Renal pelvis (tissue), 4 donors: ENCODE data around the gene POLN. TPM values are rescaled to one million over a fixed set of nuclear protein-coding genes. Genes with fewer than 3 reads are reported as not detected.

ENCODE experiments used
- DNase-seq: peaks from one replicate; pipeline ENCODE4 v3.0.0-alpha.2; 2013
- polyA plus RNA-seq, 3 donors: library from polyadenylated mRNA; unstranded; fragments of 120-200 nt; gene quantifications; one replicate each; pipeline ENCODE4 v1.2.1, GENCODE V29; 2013; ENCODE audit not compliant: insufficient read length in 3 of 3

POLN gene
- polyA plus RNA-seq, 3 donors, result 2.3 to 6.7 (median 3.7) TPM

- DNase-seq, result no peak
Measured at GRCh38 chr4:2059726-2060602, 182.0 kb downstream of the POLN start.

- DNase-seq, result peak; percentile 44
Measured at GRCh38 chr4:2059046-2059725, 182.7 kb downstream of the POLN start, which contains the start of gene NAT8L. NAT8L (plus strand) TSS chr4:2059327; CDS start chr4:2059512, 185 bp downstream.

- DNase-seq, result no peak
Measured at GRCh38 chr4:2058264-2059045, 183.5 kb downstream of the POLN start.

- DNase-seq, result no peak
Measured at GRCh38 chr4:2057382-2058065, 184.4 kb downstream of the POLN start.

GRCh38 chr4:2054217-2054616, 187.7 kb downstream of the POLN start:
- no peak for DNase-seq

GRCh38 chr4:2051086-2051485, 190.8 kb downstream of the POLN start:
- no peak for DNase-seq

- DNase-seq, result no peak
Measured at GRCh38 chr4:2049811-2050210, 192.1 kb downstream of the POLN start.

- no peak for DNase-seq
Measured at GRCh38 chr4:2049381-2049780, 192.5 kb downstream of the POLN start.

GRCh38 chr4:2048831-2049230, 193.1 kb downstream of the POLN start:
- no peak for DNase-seq

- no peak for DNase-seq
Measured at GRCh38 chr4:2047781-2048581, 193.9 kb downstream of the POLN start.

- no peak for DNase-seq
Measured at GRCh38 chr4:2047031-2047660, 194.8 kb downstream of the POLN start.

GRCh38 chr4:2046031-2046961, 195.6 kb downstream of the POLN start:
- DNase-seq, result no peak

- DNase-seq, result no peak
Measured at GRCh38 chr4:2045518-2045951, 196.4 kb downstream of the POLN start.

- DNase-seq, result no peak
Measured at GRCh38 chr4:2044542-2045517, 197.1 kb downstream of the POLN start.

- DNase-seq, result no peak
Measured at GRCh38 chr4:2044119-2044485, 197.8 kb downstream of the POLN start.

- no peak for DNase-seq
Measured at GRCh38 chr4:2043396-2044118, 198.4 kb downstream of the POLN start.

- DNase-seq, result no peak
Measured at GRCh38 chr4:2042947-2043395, 198.9 kb downstream of the POLN start.
